Measurements from ENCODE around the gene ZPBP2. TPM values are rescaled to one million over a fixed set of nuclear protein-coding genes. Genes with fewer than 3 reads are reported as not detected.

The ZPBP2 gene
- total RNA-seq, 1 experiment from 2014 or later, result not detected

DNA sequence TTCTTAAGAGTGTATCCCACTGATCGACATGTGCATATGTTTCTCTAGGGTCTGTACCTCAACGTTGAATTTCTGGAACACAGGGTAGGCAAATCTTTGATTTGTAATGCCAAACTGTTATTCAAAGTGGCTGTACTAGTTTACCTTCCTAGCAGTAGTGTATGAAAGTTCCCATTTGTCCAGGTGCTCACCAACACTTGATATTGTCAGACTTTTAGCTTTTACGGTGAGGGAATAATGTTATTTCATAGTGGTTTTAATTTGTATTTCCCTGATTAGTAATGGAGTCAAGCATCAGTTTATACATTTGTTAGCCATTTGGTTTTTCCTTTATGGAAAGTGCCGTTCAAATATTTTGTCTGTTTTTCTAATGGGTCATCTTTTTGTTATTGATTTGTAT, 30.1 kb downstream of the ZPBP2 start:
- Mint-ChIP-seq H3K4me3 (no peak overlapping the region), H3K4me1 (no peaks in the 10 kb centered on the region), H3K27me3 (ENCODE audit: low read depth) (peaks cover 2% of the 10 kb centered on the region; the same call in 1 of the 2 replicates), H3K9me3 (no peaks in the 10 kb centered on the region), H3K36me3 (ENCODE audit: insufficient read depth in 1 of 3, low read depth in 3 of 3) (no peaks in the 10 kb centered on the region), H3K27ac (no peak overlapping the region)
- no peak for DNase-seq
- H3K27ac ChIP-seq (ENCODE audit: insufficient read length, low read depth, low read length), result no peak overlapping the region
- no peak overlapping the region for H3K18ac ChIP-seq (ENCODE audit: insufficient read length, low read depth, low read length)
- no peak overlapping the region for H2BK15ac ChIP-seq (ENCODE audit: low read depth, low read length)
- TF ChIP-seq, protein P1, sequence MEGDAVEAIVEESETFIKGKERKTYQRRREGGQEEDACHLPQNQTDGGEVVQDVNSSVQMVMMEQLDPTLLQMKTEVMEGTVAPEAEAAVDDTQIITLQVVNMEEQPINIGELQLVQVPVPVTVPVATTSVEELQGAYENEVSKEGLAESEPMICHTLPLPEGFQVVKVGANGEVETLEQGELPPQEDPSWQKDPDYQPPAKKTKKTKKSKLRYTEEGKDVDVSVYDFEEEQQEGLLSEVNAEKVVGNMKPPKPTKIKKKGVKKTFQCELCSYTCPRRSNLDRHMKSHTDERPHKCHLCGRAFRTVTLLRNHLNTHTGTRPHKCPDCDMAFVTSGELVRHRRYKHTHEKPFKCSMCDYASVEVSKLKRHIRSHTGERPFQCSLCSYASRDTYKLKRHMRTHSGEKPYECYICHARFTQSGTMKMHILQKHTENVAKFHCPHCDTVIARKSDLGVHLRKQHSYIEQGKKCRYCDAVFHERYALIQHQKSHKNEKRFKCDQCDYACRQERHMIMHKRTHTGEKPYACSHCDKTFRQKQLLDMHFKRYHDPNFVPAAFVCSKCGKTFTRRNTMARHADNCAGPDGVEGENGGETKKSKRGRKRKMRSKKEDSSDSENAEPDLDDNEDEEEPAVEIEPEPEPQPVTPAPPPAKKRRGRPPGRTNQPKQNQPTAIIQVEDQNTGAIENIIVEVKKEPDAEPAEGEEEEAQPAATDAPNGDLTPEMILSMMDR (conservative IDR thresholded peaks at IDR 0.05), result no peak
- H3K9ac ChIP-seq (ENCODE audit: extremely low read depth, insufficient read length, low read length), result no peak overlapping the region
- no peak overlapping the region for H2BK120ac ChIP-seq (ENCODE audit: low read depth, low read length, poor library complexity, severe bottlenecking)
- no peak overlapping the region for H4K91ac ChIP-seq (ENCODE audit: insufficient read length, low read depth, low read length)
- no peaks in the 10 kb centered on the region for H3K23me2 ChIP-seq (ENCODE audit: insufficient read length, low read depth, low read length, poor library complexity, severe bottlenecking)
- no peaks in the 10 kb centered on the region for H4K20me1 ChIP-seq (ENCODE audit: control insufficient read depth, insufficient read depth, insufficient read length)
- H3K4ac ChIP-seq (ENCODE audit: low read depth, low read length), result no peak overlapping the region
- no peak overlapping the region for H4K5ac ChIP-seq (ENCODE audit: insufficient read length, low read depth, low read length)
- H2BK12ac ChIP-seq (ENCODE audit: insufficient read length, low read depth, low read length), result no peak overlapping the region
- H2AFZ ChIP-seq (ENCODE audit: low read length), result no peak overlapping the region
- H2BK5ac ChIP-seq (ENCODE audit: insufficient read length, low read length), result no peak overlapping the region
- H3K23ac ChIP-seq (ENCODE audit: insufficient read length, low read depth, low read length), result no peak overlapping the region
- no peaks in the 10 kb centered on the region for H3K4me1 ChIP-seq (ENCODE audit: insufficient read depth, low read length)
- H2BK20ac ChIP-seq (ENCODE audit: low read depth, low read length, poor library complexity, severe bottlenecking), result no peak overlapping the region
- no peaks in the 10 kb centered on the region for H3K9me3 ChIP-seq (ENCODE audit: control insufficient read depth, low read depth, low read length)
- no CpG with 5 or more reads among the region's 4 CpGs for WGBS (ENCODE audit: extremely low coverage, insufficient read length, low lambda C conversion rate)
- H3K56ac ChIP-seq (ENCODE audit: insufficient read length, low read depth, low read length), result no peak overlapping the region
- H3K79me1 ChIP-seq (ENCODE audit: insufficient read depth, low read depth, low read length, poor library complexity, severe bottlenecking), result no peaks in the 10 kb centered on the region
- H3K14ac ChIP-seq (ENCODE audit: insufficient read depth, low read length), result no peak overlapping the region
- H3K27me3 ChIP-seq (ENCODE audit: insufficient read depth, low read length), result no peaks in the 10 kb centered on the region
- H3K79me2 ChIP-seq (ENCODE audit: insufficient read depth, low read length), result no peaks in the 10 kb centered on the region
- no peak overlapping the region for H3T11ph ChIP-seq (ENCODE audit: low read length)
- H2AK5ac ChIP-seq (ENCODE audit: insufficient read length, low read length), result no peak overlapping the region
- no peak overlapping the region for H3K4me2 ChIP-seq (ENCODE audit: insufficient read depth, insufficient read length, low read length)
- no peak overlapping the region for H4K8ac ChIP-seq (replicated peaks; ENCODE audit: insufficient read length, low read depth, low read length)

All from H9 (cell line).